ENCODE results near the gene CRTC3. TPM values are rescaled to one million over a fixed set of nuclear protein-coding genes. Genes with fewer than 3 reads are reported as not detected.
"Not testable (repeated sequence)": the region's sequence is repeated elsewhere in the genome, so short reads cannot be mapped to it uniquely, and the experiment has no call there.

Gene CRTC3
- total RNA-seq, 1 experiment from 2014 or later: 27.7 TPM

DNA sequence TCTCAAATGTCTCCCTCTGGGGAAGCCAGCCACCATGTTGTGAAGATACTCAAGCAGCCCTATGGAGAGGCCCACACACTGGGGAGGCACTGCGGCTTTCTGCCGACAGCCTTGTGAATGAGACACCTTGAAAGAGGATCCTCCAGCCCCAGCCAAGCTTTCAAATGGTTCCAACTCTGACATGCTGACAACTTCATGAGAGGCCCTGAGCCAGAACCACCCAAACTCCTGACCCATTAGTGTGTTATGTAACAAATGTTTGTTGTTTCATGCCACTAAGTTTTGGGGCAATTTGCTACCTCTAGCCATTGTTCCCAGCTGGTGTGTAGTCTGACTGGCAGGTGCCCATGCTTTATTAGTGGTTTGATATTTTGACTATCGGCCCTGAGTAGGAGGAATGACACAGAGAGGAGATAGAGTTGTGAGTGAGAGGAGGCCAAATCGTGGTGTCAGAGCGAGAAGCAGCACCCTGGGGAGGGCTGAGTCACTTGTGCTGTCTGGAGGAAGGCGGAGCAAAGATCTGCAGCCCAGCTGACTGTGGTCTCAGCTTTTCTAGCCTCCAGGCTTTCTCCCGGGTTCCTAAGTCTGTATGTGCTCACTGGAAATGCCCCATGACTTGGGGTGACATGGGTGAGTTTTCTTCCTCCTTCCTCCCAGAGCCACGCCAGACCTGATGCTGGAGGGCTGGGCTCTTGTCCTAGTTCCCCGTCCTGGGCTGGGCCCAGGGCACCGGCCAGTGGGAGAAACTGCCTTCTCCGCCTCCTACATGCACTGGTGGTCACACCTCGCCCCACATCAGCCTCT is 130.7 kb downstream of the CRTC3 start:
- Histone ChIP-seq H3K9me3 (ENCODE audit: low read length) (no peaks in the 10 kb centered on the region), H3K79me2 (ENCODE audit: low read length) (no peaks in the 10 kb centered on the region), H4K20me1 (ENCODE audit: insufficient read depth, low read depth, low read length) (no peaks in the 10 kb centered on the region), H2AFZ (ENCODE audit: low read length) (no peak overlapping the region), H3K4me1 (ENCODE audit: low read length) (peaks cover 72% of the 10 kb centered on the region), H3K27me3 (ENCODE audit: low read length) (no peaks in the 10 kb centered on the region), H3K4me3 (ENCODE audit: low read length) (peak overlapping the region; percentile 61), H3K4me2 (ENCODE audit: low read depth, low read length, poor library complexity, severe bottlenecking) (peak overlapping the region; percentile 83), H3K27ac (ENCODE audit: low read length) (peak overlapping the region; percentile 78), H3K9me2 (replicated peaks; ENCODE audit: insufficient read depth, low read length) (no peaks in the 10 kb centered on the region), H3K36me3 (ENCODE audit: insufficient read depth, low read length) (no peaks in the 10 kb centered on the region), H3K9ac (ENCODE audit: low read length) (peak overlapping the region; percentile 63)
- DNase-seq: peak; percentile 89

DNA sequence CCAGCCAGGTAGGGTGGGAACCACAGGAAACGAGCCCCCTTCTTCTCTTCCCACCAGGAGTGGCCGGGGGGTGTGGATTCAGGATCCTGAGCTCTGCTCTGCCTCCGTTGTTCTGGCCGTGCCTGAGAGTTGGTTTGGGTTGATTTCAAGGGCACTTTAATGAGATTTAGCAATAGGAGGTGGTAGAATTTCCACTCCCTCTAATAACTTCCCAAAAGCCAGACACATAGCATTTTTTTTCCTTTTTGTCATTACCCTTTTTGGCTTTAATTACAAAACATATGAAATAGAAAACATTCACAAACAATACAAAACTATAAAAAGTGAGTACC is 131.2 kb downstream of the CRTC3 start:
- H3K36me3 ChIP-seq (ENCODE audit: insufficient read depth, low read length); H3K27me3 ChIP-seq (ENCODE audit: low read length); H3K9me2 ChIP-seq (replicated peaks; ENCODE audit: insufficient read depth, low read length); H3K9me3 ChIP-seq (ENCODE audit: low read length); H3K79me2 ChIP-seq (ENCODE audit: low read length); DNase-seq; H2AFZ ChIP-seq (ENCODE audit: low read length); H4K20me1 ChIP-seq (ENCODE audit: insufficient read depth, low read depth, low read length): not testable (repeated sequence)
- Histone ChIP-seq H3K4me3 (ENCODE audit: low read length) (peak overlapping the region; percentile 61), H3K4me2 (ENCODE audit: low read depth, low read length, poor library complexity, severe bottlenecking) (peak overlapping the region; percentile 83), H3K9ac (ENCODE audit: low read length) (peak overlapping the region; percentile 63), H3K4me1 (ENCODE audit: low read length) (peaks cover 73% of the 10 kb centered on the region), H3K27ac (ENCODE audit: low read length) (peak overlapping the region; percentile 78)

GRCh38 chr15:90664081-90664461 is 134.3 kb downstream of the CRTC3 start:
- peak overlapping the region; percentile 74 for H3K4me2 ChIP-seq (ENCODE audit: low read depth, low read length, poor library complexity, severe bottlenecking)
- not testable (repeated sequence) for H3K9me2 ChIP-seq (replicated peaks; ENCODE audit: insufficient read depth, low read length); H3K9ac ChIP-seq (ENCODE audit: low read length); H3K27ac ChIP-seq (ENCODE audit: low read length); H3K27me3 ChIP-seq (ENCODE audit: low read length); H3K9me3 ChIP-seq (ENCODE audit: low read length); H3K36me3 ChIP-seq (ENCODE audit: insufficient read depth, low read length); H3K79me2 ChIP-seq (ENCODE audit: low read length); H2AFZ ChIP-seq (ENCODE audit: low read length); H3K4me3 ChIP-seq (ENCODE audit: low read length); H4K20me1 ChIP-seq (ENCODE audit: insufficient read depth, low read depth, low read length); DNase-seq
- H3K4me1 ChIP-seq (ENCODE audit: low read length): peaks cover 58% of the 10 kb centered on the region

DNA sequence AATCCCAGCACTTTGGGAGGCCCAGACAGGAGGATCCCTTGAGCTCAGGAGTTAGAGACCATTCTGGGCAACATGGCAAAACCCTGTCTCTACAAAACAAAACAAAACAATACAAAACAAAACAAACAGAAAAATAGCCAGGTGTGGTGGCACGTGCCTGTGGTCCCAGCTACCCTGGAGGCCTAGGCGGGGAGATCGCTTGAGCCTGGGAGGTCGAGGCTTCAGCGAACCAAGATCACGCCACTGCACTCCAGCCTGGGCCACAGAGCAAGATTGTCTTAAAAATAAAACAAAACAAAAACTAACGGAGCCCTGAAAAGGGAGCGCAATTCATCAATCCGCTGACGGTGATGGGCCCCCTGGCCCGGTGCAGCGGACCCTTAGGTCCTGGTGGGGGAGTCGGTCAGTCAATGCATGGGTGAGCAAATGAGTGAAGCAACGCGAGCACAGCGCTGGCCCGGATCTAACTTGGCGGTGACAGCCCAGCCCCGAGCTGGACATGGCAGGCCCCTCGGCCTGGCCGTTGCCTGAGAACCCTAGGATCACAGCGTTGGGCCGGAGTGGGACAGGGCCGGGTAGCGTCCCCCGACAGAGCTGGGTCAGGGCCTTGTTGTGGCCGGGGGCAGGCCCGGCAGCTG is 135.0 kb downstream of the CRTC3 start:
- peaks cover 51% of the 10 kb centered on the region for H3K4me1 ChIP-seq (ENCODE audit: low read length)
- DNase-seq: peak; percentile 48
- H4K20me1 ChIP-seq (ENCODE audit: insufficient read depth, low read depth, low read length): no peaks in the 10 kb centered on the region
- H2AFZ ChIP-seq (ENCODE audit: low read length): peak overlapping the region; percentile 73
- no peaks in the 10 kb centered on the region for H3K9me2 ChIP-seq (replicated peaks; ENCODE audit: insufficient read depth, low read length)
- peak overlapping the region; percentile 76 for H3K27ac ChIP-seq (ENCODE audit: low read length)
- peak overlapping the region; percentile 72 for H3K4me3 ChIP-seq (ENCODE audit: low read length)
- H3K9me3 ChIP-seq (ENCODE audit: low read length): no peaks in the 10 kb centered on the region
- H3K36me3 ChIP-seq (ENCODE audit: insufficient read depth, low read length): no peaks in the 10 kb centered on the region
- H3K27me3 ChIP-seq (ENCODE audit: low read length): 0 out of 2 replicates have a peak, but pooled peaks cover 2% of the 10 kb centered on the region
- peak overlapping the region; percentile 80 for H3K9ac ChIP-seq (ENCODE audit: low read length)
- H3K79me2 ChIP-seq (ENCODE audit: low read length): no peaks in the 10 kb centered on the region
- peak overlapping the region; percentile 74 for H3K4me2 ChIP-seq (ENCODE audit: low read depth, low read length, poor library complexity, severe bottlenecking)

- peaks cover 43% of the 10 kb centered on the region for H3K4me1 ChIP-seq (ENCODE audit: low read length)
- peak; percentile 89 for DNase-seq
These were observed 135.8 kb downstream of the CRTC3 start for GRCh38 chr15:90665288-90666134.

GRCh38 chr15:90666135-90666909 is 136.6 kb downstream of the CRTC3 start:
- H3K4me2 ChIP-seq (ENCODE audit: low read depth, low read length, poor library complexity, severe bottlenecking): peak overlapping the region; percentile 74
- no peaks in the 10 kb centered on the region for H3K9me3 ChIP-seq (ENCODE audit: low read length)
- H3K27ac ChIP-seq (ENCODE audit: low read length): peak overlapping the region; percentile 76
- H3K9ac ChIP-seq (ENCODE audit: low read length): peak overlapping the region; percentile 80
- H3K27me3 ChIP-seq (ENCODE audit: low read length): 0 out of 2 replicates have a peak, but pooled peaks cover 2% of the 10 kb centered on the region
- no peaks in the 10 kb centered on the region for H4K20me1 ChIP-seq (ENCODE audit: insufficient read depth, low read depth, low read length)
- H3K4me1 ChIP-seq (ENCODE audit: low read length): peaks cover 35% of the 10 kb centered on the region
- no peak for DNase-seq
- peak overlapping the region; percentile 72 for H3K4me3 ChIP-seq (ENCODE audit: low read length)
- no peaks in the 10 kb centered on the region for H3K36me3 ChIP-seq (ENCODE audit: insufficient read depth, low read length)
- no peaks in the 10 kb centered on the region for H3K79me2 ChIP-seq (ENCODE audit: low read length)
- no peaks in the 10 kb centered on the region for H3K9me2 ChIP-seq (replicated peaks; ENCODE audit: insufficient read depth, low read length)
- H2AFZ ChIP-seq (ENCODE audit: low read length): peak overlapping the region; percentile 73; the same call in 1 of the 2 replicates

More at GRCh38 chr15:90665288-90666134, 135.8 kb downstream of the CRTC3 start:
- Histone ChIP-seq H3K4me2 (ENCODE audit: low read depth, low read length, poor library complexity, severe bottlenecking) (peak overlapping the region; percentile 74), H3K9ac (ENCODE audit: low read length) (peak overlapping the region; percentile 80), H3K27ac (ENCODE audit: low read length) (peak overlapping the region; percentile 76), H3K4me3 (ENCODE audit: low read length) (peak overlapping the region; percentile 72), H3K9me2 (replicated peaks; ENCODE audit: insufficient read depth, low read length) (no peaks in the 10 kb centered on the region), H3K36me3 (ENCODE audit: insufficient read depth, low read length) (no peaks in the 10 kb centered on the region), H4K20me1 (ENCODE audit: insufficient read depth, low read depth, low read length) (no peaks in the 10 kb centered on the region), H3K79me2 (ENCODE audit: low read length) (no peaks in the 10 kb centered on the region), H3K27me3 (ENCODE audit: low read length) (0 out of 2 replicates have a peak, but pooled peaks cover 2% of the 10 kb centered on the region), H3K9me3 (ENCODE audit: low read length) (no peaks in the 10 kb centered on the region), H2AFZ (ENCODE audit: low read length) (peak overlapping the region; percentile 73)

- DNase-seq: no peak
- 0 out of 2 replicates have a peak, but pooled peaks cover 2% of the 10 kb centered on the region for H3K27me3 ChIP-seq (ENCODE audit: low read length)
- no peak overlapping the region for H3K27ac ChIP-seq (ENCODE audit: low read length)
- no peaks in the 10 kb centered on the region for H3K36me3 ChIP-seq (ENCODE audit: insufficient read depth, low read length)
- H4K20me1 ChIP-seq (ENCODE audit: insufficient read depth, low read depth, low read length): no peaks in the 10 kb centered on the region
- H2AFZ ChIP-seq (ENCODE audit: low read length): no peak overlapping the region
- peak overlapping the region; percentile 37 for H3K4me2 ChIP-seq (ENCODE audit: low read depth, low read length, poor library complexity, severe bottlenecking)
- peaks cover 26% of the 10 kb centered on the region for H3K4me1 ChIP-seq (ENCODE audit: low read length)
- H3K9me2 ChIP-seq (replicated peaks; ENCODE audit: insufficient read depth, low read length): no peaks in the 10 kb centered on the region
- H3K4me3 ChIP-seq (ENCODE audit: low read length): no peak overlapping the region
- H3K79me2 ChIP-seq (ENCODE audit: low read length): no peaks in the 10 kb centered on the region
- H3K9me3 ChIP-seq (ENCODE audit: low read length): no peaks in the 10 kb centered on the region
- H3K9ac ChIP-seq (ENCODE audit: low read length): peak overlapping the region; percentile 24
These were observed 137.5 kb downstream of the CRTC3 start for GRCh38 chr15:90667073-90667754.
